C4-2B (cell line): ENCODE results near the gene ITGAV.

ENCODE experiments used
- CTCF ChIP-seq: fragments of 450-650 bp; conservative IDR thresholded peaks from 2 replicates; pipeline ENCODE4 v1.5.1; 2017; ENCODE audit warnings: mild to moderate bottlenecking
- ZFX ChIP-seq: fragments of 450-650 bp; IDR thresholded peaks from 2 replicates; pipeline ENCODE4 v1.6.1; 2017

DNA sequence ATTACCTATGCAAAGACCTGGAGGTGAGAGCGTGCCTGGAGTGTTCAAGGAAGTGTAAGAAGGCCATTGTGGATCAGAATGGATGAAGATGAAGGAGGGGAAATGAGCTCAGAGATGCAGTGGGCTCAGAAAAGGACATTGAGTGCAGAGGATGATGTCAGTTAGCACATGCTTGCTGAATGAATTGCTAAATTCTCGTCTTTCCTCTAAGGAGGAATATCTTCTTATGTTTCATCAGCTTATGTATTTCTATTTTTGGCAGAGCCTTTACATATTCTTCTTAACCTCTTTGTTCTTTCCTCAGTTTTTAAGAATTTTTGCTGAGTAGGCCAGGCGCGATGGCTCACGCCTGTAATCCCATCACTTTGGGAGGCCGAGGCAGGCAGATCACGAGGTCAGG, 134.9 kb downstream of the ITGAV start:
- no peak for TF ChIP-seq CTCF
- TF ChIP-seq ZFX = no peak
